Kidney glomerular epithelial cell (primary cell): Measurements from ENCODE around the gene ZNF267.
"Not testable (repeated sequence)": the region's sequence is repeated elsewhere in the genome, so short reads cannot be mapped to it uniquely, and the experiment has no call there.

Experiments used
- DNase-seq: peaks from one replicate; lab custom pipeline; 2025; lab: John Stamatoyannopoulos, UW

ZNF267 gene

GRCh38 chr16:31879937-31880321 lies 6.3 kb downstream of the ZNF267 start:
- DNase-seq: no peak

- peak; percentile 70 for DNase-seq
Observed at GRCh38 chr16:31880322-31880979, 6.8 kb downstream of the ZNF267 start.

GRCh38 chr16:31886227-31886626 lies 12.6 kb downstream of the ZNF267 start:
- no peak for DNase-seq

GRCh38 chr16:31888735-31889134 lies 15.1 kb downstream of the ZNF267 start:
- DNase-seq: no peak

- not testable (repeated sequence) for DNase-seq
Observed at GRCh38 chr16:31892111-31892510, 18.5 kb downstream of the ZNF267 start.

GRCh38 chr16:31893824-31894223 lies 20.2 kb downstream of the ZNF267 start:
- DNase-seq: no peak

- no peak for DNase-seq
Observed at GRCh38 chr16:31897283-31897682, 23.7 kb downstream of the ZNF267 start.

GRCh38 chr16:31899505-31899904 lies 25.9 kb downstream of the ZNF267 start:
- DNase-seq: no peak

- DNase-seq: not testable (repeated sequence)
Observed at GRCh38 chr16:31904571-31904970, 31.0 kb downstream of the ZNF267 start.

- DNase-seq: no peak
Observed at GRCh38 chr16:31913668-31914067, 40.1 kb downstream of the ZNF267 start.

- no peak for DNase-seq
Observed at GRCh38 chr16:31916056-31916488, 42.5 kb downstream of the ZNF267 start.

GRCh38 chr16:31920373-31920772 lies 46.8 kb downstream of the ZNF267 start:
- DNase-seq: no peak

GRCh38 chr16:31951806-31952205 lies 78.2 kb downstream of the ZNF267 start:
- not testable (repeated sequence) for DNase-seq

GRCh38 chr16:31952206-31952605 lies 78.6 kb downstream of the ZNF267 start:
- not testable (repeated sequence) for DNase-seq

- DNase-seq: not testable (repeated sequence)
Observed at GRCh38 chr16:31956221-31956620, 82.6 kb downstream of the ZNF267 start.

GRCh38 chr16:31960186-31960910 lies 86.7 kb downstream of the ZNF267 start:
- DNase-seq: not testable (repeated sequence)
